MM.1S (cell line): Measurements from ENCODE around the gene NCBP1.

Experiments
- CTCF ChIP-seq: fragments of 300-600 bp; sonication (generic); IDR thresholded peaks from 2 replicates; pipeline ENCODE4 v1.5.1; 2016; ENCODE audit warnings: antibody characterized with exemption, low read length, mixed read lengths
- EZH2 ChIP-seq: fragments of 300-600 bp; sonication (generic); optimal IDR thresholded peaks from 2 replicates; pipeline ENCODE3; 2017; ENCODE audit warnings: low read depth, mild to moderate bottlenecking, antibody characterized with exemption, low read length, mixed read lengths

GRCh38 chr9:97628668-97629067, 5.0 kb upstream of the NCBP1 start:
- TF ChIP-seq CTCF (no peak), EZH2 (no peak)
